ENCODE measurements around the gene FALEC.

GRCh38 chr1:150508982-150509381, 6.6 kb upstream of the FALEC start:
- TF ChIP-seq CTCF (IDR thresholded peaks at IDR 0.05) = no peak
- no peak for TF ChIP-seq ZFX (IDR thresholded peaks at IDR 0.05; ENCODE audit: borderline replicate concordance)

Measured in 22Rv1 (cell line).